Endothelial cell of umbilical vein (primary cell): ENCODE results near the gene CEP162. TPM values are rescaled to one million over a fixed set of nuclear protein-coding genes. Genes with fewer than 3 reads are reported as not detected.

Source experiments
- BruUV-seq: library from RNA; stranded (reverse); fragments of 400-500 nt; replicated peaks from 2 replicates; lab custom pipeline; 2021; lab: Mats Ljungman, UMichigan
- CTCF ChIA-PET: fragments of 300-600, 350-600 bp; sonication (Branson Sonifier 250); formaldehyde crosslinking; loops from one replicate; lab custom pipeline; 2021; ENCODE audit warnings: antibody characterized with exemption, inconsistent platforms; lab: Charles Lee
- POLR2A ChIA-PET: fragments of 300-600, 350-600 bp; sonication (Branson Sonifier 250); formaldehyde crosslinking; loops from one replicate; lab custom pipeline; 2021; ENCODE audit warnings: antibody characterized with exemption, inconsistent platforms; lab: Charles Lee
- DNase-seq: peaks from one replicate; pipeline ENCODE4 v3.0.0-alpha.2; 2011; ENCODE audit warnings: low read depth, low spot score
- FAIRE-seq: peaks from 2 replicates; lab custom pipeline; 2011; peaks lifted over from hg19 to GRCh38; lab: Jason Lieb, UNC
- H2AFZ ChIP-seq: 2 replicates; pipeline ENCODE4 v1.6.0; 2012; ENCODE audit warnings: low read depth, low read length, control low read depth, inconsistent platforms
- H3K27ac ChIP-seq: 2 replicates; pipeline ENCODE4 v1.5.1; 2011; ENCODE audit warnings: low read depth, mild to moderate bottlenecking, control low read depth, low read length, moderate library complexity; ENCODE audit not compliant: insufficient read depth
- H3K27me3 ChIP-seq, 2 experiments: 2 replicates each; pipeline versions ENCODE4 v1.6.0 to v1.6.1; 2011; ENCODE audit warnings: low read length in 2 of 2, mixed read lengths in 1 of 2; ENCODE audit not compliant: control insufficient read depth in 2 of 2, insufficient read depth in 2 of 2
- H3K36me3 ChIP-seq, 2 experiments: 2 replicates in 1 of 2; 3 replicates in 1 of 2; pipeline ENCODE4 v1.5.1; 2011; ENCODE audit warnings: low read length in 2 of 2, mild to moderate bottlenecking in 1 of 2, moderate library complexity in 1 of 2; ENCODE audit not compliant: control insufficient read depth in 2 of 2, insufficient read depth in 2 of 2; ENCODE audit errors: extremely low read depth in 1 of 2
- H3K4me1 ChIP-seq: 3 replicates; pipeline ENCODE4 v1.5.1; 2011; ENCODE audit warnings: mild to moderate bottlenecking, low read length; ENCODE audit not compliant: control insufficient read depth, insufficient read depth; ENCODE audit errors: extremely low read depth
- H3K4me2 ChIP-seq: 2 replicates; pipeline ENCODE4 v1.6.1; 2011; ENCODE audit warnings: low read length, control low read depth, mixed read lengths; ENCODE audit not compliant: insufficient read depth
- H3K4me3 ChIP-seq, 3 experiments: fragments of 200-600 bp in 1 of 3; sonication (generic), shearing (Covaris generic) in 1 of 3; replicated peaks in 1 of 3; 2 replicates each; pipeline ENCODE4 v1.5.1; 2011 to 2016; ENCODE audit warnings: control low read depth in 3 of 3, low read length in 3 of 3, mild to moderate bottlenecking in 2 of 3, inconsistent platforms in 1 of 3, low read depth in 1 of 3, moderate library complexity in 1 of 3; ENCODE audit not compliant: insufficient read depth in 1 of 3
- H3K79me2 ChIP-seq: 2 replicates; pipeline ENCODE4 v1.6.0; 2012; ENCODE audit warnings: low read length, inconsistent platforms; ENCODE audit not compliant: control insufficient read depth, insufficient read depth
- H3K9ac ChIP-seq: replicated peaks from 2 replicates; pipeline ENCODE3; 2011; ENCODE audit warnings: low read length, control low read depth; ENCODE audit not compliant: insufficient read depth; ENCODE audit errors: extremely low read depth
- H3K9me1 ChIP-seq: replicated peaks from 3 replicates; pipeline ENCODE4 v1.6.0; 2011; ENCODE audit warnings: mild to moderate bottlenecking, low read length; ENCODE audit not compliant: control insufficient read depth, insufficient read depth; ENCODE audit errors: extremely low read depth
- H3K9me3 ChIP-seq: replicated peaks from 2 replicates; pipeline ENCODE4 v1.5.1; 2012; ENCODE audit warnings: low read length, inconsistent platforms; ENCODE audit not compliant: control insufficient read depth, insufficient read depth
- H4K20me1 ChIP-seq: replicated peaks from 2 replicates; pipeline ENCODE3; 2011; ENCODE audit warnings: mild to moderate bottlenecking, low read length; ENCODE audit not compliant: control insufficient read depth, insufficient read depth; ENCODE audit errors: extremely low read depth
- EZH2 ChIP-seq: IDR thresholded peaks from 2 replicates; pipeline ENCODE4 v1.6.1; 2012; ENCODE audit warnings: borderline replicate concordance, low read depth, mild to moderate bottlenecking, moderate library complexity, low read length, inconsistent platforms; ENCODE audit not compliant: severe bottlenecking
- FOS ChIP-seq: IDR thresholded peaks from 2 replicates; pipeline ENCODE4 v1.6.1; 2011; ENCODE audit warnings: mild to moderate bottlenecking, low read length, moderate library complexity, borderline replicate concordance; ENCODE audit not compliant: insufficient read depth
- GATA2 ChIP-seq: IDR thresholded peaks from 2 replicates; pipeline ENCODE4 v1.7.0; 2011; ENCODE audit warnings: low read depth, mild to moderate bottlenecking, moderate library complexity, mixed read lengths, low read length; ENCODE audit not compliant: insufficient read length, insufficient read depth
- JUN ChIP-seq: IDR thresholded peaks from 2 replicates; pipeline ENCODE4 v1.6.1; 2011; ENCODE audit warnings: borderline replicate concordance, low read depth; ENCODE audit not compliant: insufficient read length, insufficient read depth
- MYC ChIP-seq: IDR thresholded peaks from one replicate; pipeline ENCODE4 v1.6.1; 2011; ENCODE audit warnings: mild to moderate bottlenecking, low read depth, low read length
- POLR2A ChIP-seq: IDR thresholded peaks from 2 replicates; pipeline ENCODE4 v1.6.1; 2012; ENCODE audit warnings: low read depth, mild to moderate bottlenecking, control low read depth, low read length
- POLR2AphosphoS5 ChIP-seq: IDR thresholded peaks from 2 replicates; pipeline ENCODE4 v1.6.1; 2012; ENCODE audit warnings: low read depth, mild to moderate bottlenecking, control low read depth, low read length, moderate library complexity; ENCODE audit not compliant: insufficient read depth
- dilution Hi-C: fragments of 300-500 bp; cut with MboI; formaldehyde crosslinking; loops from one replicate; pipeline ENCODE4 v1.15.0; 2019; ENCODE audit warnings: low sequenced_read_pairs; ENCODE audit not compliant: extremely low pct_ligation_motif_present
- intact Hi-C: fragments of 100-400 bp; cut with micrococcal nuclease; formaldehyde crosslinking; loops from one replicate; pipeline ENCODE4 v1.10.0; 2022
- polyA plus RNA-seq, 4 experiments: library from polyadenylated mRNA; depleted of rRNA in 3 of 4; stranded (reverse) in 3 of 4; unstranded in 1 of 4; fragments of >200 nt; gene quantifications; 2 replicates each; pipeline versions ENCODE4 v1.2.1 to v1.2.3, GENCODE V29; 2011 to 2012; ENCODE audit warnings: missing spikeins in 1 of 4
- total RNA-seq: library from RNA; stranded (reverse); gene quantifications from 2 replicates; pipeline ENCODE4 v1.2.3, GENCODE V29; 2021
- TF ChIP-seq, protein P1 (sequence below), 2 donors: IDR thresholded peaks; 1 replicate in 1 of 2; 2 replicates in 1 of 2; pipeline ENCODE4 v1.5.1; 2011; ENCODE audit warnings: low read length in 2 of 2, mild to moderate bottlenecking in 2 of 2, moderate library complexity in 2 of 2, control low read depth in 1 of 2, inconsistent platforms in 1 of 2, low read depth in 1 of 2; ENCODE audit not compliant: insufficient read depth in 1 of 2; ENCODE audit errors: extremely low read depth in 1 of 2
- TF ChIP-seq, protein P2 (sequence below): IDR thresholded peaks from 2 replicates; pipeline ENCODE4 v1.6.1; 2011; ENCODE audit not compliant: insufficient read depth, insufficient read length

Gene CEP162
- total and polyA plus RNA-seq, 2 donors (not counting 3 experiments of a cell fraction or from before 2014, with no cell fraction given) = 0.79 to 10.8 TPM

DNA sequence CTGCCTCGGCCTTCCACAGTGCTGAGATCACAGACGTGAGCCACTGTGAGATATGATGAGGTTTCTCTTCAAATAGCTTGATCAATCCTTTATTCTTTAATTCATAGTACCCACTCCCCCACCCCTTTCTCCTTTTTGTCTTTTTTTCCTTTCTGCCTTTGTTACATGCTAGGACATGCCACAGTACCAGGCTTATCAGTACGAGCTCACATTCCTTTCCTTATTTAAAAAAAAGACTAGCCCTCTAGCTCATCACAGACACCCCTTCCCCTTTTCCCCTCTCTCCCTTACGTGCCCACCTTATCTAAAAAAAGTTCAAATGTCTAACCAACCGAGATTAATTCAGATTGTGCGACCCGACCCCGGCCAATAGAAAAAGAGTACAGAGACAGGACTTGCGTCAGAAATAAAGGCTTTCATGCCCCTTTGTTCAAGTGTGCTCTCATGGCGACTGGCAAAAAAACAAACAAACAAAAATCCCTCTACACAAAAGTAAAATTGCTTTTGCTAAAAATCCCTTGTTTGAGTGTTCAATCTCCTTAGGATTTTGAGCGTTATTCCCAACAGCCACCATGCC, 144.7 kb downstream of the CEP162 start:
- Histone ChIP-seq H3K79me2 (no peaks in the 10 kb centered on the region), H3K9me1 (no peaks in the 10 kb centered on the region), H3K4me3 (no peak overlapping the region), H3K4me1 (no peaks in the 10 kb centered on the region), H4K20me1 (no peaks in the 10 kb centered on the region), H3K9me3 (no peaks in the 10 kb centered on the region), H3K27ac (no peak overlapping the region), H3K4me2 (no peak overlapping the region), H3K36me3 (no peaks in the 10 kb centered on the region), H3K9ac (no peak overlapping the region), H2AFZ (no peak overlapping the region), H3K27me3 (no peaks in the 10 kb centered on the region)
- intact Hi-C loops = no loop called here
- FAIRE-seq = no peak
- CTCF ChIA-PET = interaction anchor here (1.2 to 1.5 kb wide), 2 partner anchors 19 to 20 kb away, joined by 3 to 4 read pairs; no protein-coding TSS in a partner anchor
- TF ChIP-seq MYC (no peak), POLR2A (no peak), POLR2AphosphoS5 (no peak), EZH2 (no peak), FOS (no peak), JUN (no peak), GATA2 (no peak)
- TF ChIP-seq, protein P1, sequence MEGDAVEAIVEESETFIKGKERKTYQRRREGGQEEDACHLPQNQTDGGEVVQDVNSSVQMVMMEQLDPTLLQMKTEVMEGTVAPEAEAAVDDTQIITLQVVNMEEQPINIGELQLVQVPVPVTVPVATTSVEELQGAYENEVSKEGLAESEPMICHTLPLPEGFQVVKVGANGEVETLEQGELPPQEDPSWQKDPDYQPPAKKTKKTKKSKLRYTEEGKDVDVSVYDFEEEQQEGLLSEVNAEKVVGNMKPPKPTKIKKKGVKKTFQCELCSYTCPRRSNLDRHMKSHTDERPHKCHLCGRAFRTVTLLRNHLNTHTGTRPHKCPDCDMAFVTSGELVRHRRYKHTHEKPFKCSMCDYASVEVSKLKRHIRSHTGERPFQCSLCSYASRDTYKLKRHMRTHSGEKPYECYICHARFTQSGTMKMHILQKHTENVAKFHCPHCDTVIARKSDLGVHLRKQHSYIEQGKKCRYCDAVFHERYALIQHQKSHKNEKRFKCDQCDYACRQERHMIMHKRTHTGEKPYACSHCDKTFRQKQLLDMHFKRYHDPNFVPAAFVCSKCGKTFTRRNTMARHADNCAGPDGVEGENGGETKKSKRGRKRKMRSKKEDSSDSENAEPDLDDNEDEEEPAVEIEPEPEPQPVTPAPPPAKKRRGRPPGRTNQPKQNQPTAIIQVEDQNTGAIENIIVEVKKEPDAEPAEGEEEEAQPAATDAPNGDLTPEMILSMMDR (IDR thresholded peaks at IDR 0.05; ENCODE audit: extremely low read depth in 1 of 2, insufficient read depth in 1 of 2, low read depth in 1 of 2, low read length in 2 of 2) = no peak
- TF ChIP-seq, protein P2, sequence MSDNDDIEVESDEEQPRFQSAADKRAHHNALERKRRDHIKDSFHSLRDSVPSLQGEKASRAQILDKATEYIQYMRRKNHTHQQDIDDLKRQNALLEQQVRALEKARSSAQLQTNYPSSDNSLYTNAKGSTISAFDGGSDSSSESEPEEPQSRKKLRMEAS = no peak
- DNase-seq = no peak
- BruUV-seq = no TSS peak
- dilution Hi-C loops = no loop called here
- POLR2A ChIA-PET = no interaction called here
